SJSA1 (cell line): ENCODE measurements around the gene HBEGF. TPM values are rescaled to one million over a fixed set of nuclear protein-coding genes. Genes with fewer than 3 reads are reported as not detected.

Experiments
- DNase-seq, 2 experiments: peaks; one replicate each; pipeline ENCODE4 v3.0.0-alpha.2; 2015 to 2020; ENCODE audit warnings: low spot score in 2 of 2, low read depth in 1 of 2
- H3K27ac ChIP-seq: fragments of 250-450 bp; sonication (Bioruptor Pico); 2 replicates; pipeline ENCODE4 v1.5.1; 2020; ENCODE audit warnings: mild to moderate bottlenecking, moderate library complexity
- H3K27me3 ChIP-seq: fragments of 250-450 bp; sonication (Bioruptor Pico); replicated peaks from 2 replicates; pipeline ENCODE4 v1.5.1; 2020; ENCODE audit warnings: mild to moderate bottlenecking, moderate library complexity
- H3K36me3 ChIP-seq: fragments of 250-450 bp; sonication (Bioruptor Pico); 2 replicates; pipeline ENCODE4 v1.5.1; 2020; ENCODE audit warnings: mild to moderate bottlenecking
- H3K4me1 ChIP-seq: fragments of 250-450 bp; sonication (Bioruptor Pico); replicated peaks from 2 replicates; pipeline ENCODE4 v1.6.1; 2021; ENCODE audit warnings: mild to moderate bottlenecking
- H3K4me3 ChIP-seq: fragments of 250-450 bp; sonication (Bioruptor Pico); 2 replicates; pipeline ENCODE4 v1.5.1; 2020; ENCODE audit warnings: mild to moderate bottlenecking
- H3K9me3 ChIP-seq: fragments of 250-450 bp; sonication (Bioruptor Pico); replicated peaks from 2 replicates; pipeline ENCODE4 v1.5.1; 2020; ENCODE audit warnings: mild to moderate bottlenecking
- total RNA-seq: library from RNA; depleted of rRNA; stranded (reverse); fragments of >200 nt; shearing (Covaris generic); gene quantifications from 2 replicates; pipeline ENCODE4 v1.2.3, GENCODE V29; 2014; rRNA removed

HBEGF gene, protein sequence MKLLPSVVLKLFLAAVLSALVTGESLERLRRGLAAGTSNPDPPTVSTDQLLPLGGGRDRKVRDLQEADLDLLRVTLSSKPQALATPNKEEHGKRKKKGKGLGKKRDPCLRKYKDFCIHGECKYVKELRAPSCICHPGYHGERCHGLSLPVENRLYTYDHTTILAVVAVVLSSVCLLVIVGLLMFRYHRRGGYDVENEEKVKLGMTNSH
- 44.2 and 46.9 TPM in 2 replicates for total RNA-seq

DNA sequence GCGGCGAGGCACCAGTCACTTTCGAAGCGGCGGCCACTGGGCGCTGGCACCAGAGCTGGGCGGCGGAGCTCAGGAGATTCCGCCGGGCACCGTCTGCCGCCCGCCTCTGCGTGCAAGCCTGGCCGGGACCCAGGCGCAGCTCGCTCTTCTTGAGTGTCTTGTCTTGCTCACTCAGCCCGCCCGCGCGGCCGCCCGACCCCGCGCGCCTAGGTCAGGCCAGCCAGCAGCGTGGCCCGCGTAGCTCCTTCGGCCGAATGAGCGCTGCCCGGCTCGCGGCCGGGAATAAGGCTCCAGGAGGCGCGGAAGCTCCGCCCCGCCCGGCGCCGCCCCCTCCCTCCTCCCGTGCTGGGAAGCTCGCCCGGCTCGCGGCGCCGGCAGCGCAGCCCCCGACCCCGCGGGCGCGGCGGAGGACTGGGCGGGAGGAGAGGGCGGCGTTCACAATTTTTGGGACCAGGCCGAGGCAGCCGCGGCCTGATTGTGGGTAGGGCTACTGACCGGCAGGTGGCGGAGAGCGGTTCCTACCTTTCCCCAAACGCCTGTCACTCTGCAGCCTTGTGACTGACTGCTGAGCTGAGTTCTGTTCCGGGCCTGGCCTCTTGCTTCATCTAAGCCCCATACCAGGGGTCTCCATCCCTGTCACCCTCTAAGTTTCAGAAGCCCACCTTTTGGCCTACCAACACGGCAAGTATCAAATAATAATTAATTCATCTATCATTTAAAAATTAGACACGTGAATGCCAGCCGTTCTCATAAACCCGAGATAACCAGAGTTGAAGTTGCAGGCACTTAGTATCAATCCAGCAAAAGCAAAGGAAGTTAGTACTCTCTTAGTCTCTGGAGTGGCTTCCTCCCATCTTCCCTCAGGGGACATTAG, at the start of gene HBEGF:
TSS of gene HBEGF (minus strand) at position 256 of the 874 bp plus-strand sequence. CDS start 275 bp downstream, outside the sequence.
- Histone ChIP-seq H3K4me1 (peaks cover 21% of the 10 kb centered on the region), H3K27ac (peak within 1 kb of the TSS; percentile 10), H3K9me3 (no peaks in the 10 kb centered on the region; the same call in 1 of the 2 replicates), H3K36me3 (peaks cover 38% of the 10 kb centered on the region), H3K27me3 (no peaks in the 10 kb centered on the region), H3K4me3 (peak within 1 kb of the TSS; percentile 84)
- peak; percentile 85 to 89 for DNase-seq

DNA sequence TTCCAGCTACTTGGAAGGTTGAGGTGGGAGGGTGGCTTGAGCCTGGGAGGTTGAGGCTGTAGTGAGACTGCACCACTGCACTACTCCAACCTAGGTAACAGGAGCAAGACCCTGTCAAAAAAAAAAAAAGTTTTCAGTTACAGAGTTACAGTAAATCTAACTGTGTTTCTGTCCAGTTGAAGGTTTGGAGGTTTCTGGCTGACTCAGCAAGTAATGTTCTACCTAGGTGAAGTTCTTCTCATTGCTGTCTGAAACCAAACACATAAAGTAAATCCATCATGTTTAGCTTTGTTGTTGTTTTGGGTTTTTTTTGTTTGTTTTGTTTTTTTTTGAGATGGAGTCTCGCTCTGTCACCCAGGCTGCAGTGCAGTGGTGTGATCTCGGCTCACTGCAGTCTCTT, 47.3 kb upstream of the HBEGF start:
- H3K9me3 ChIP-seq = no peaks in the 10 kb centered on the region
- H3K27me3 ChIP-seq = no peaks in the 10 kb centered on the region
- H3K27ac ChIP-seq = no peak overlapping the region
- no peaks in the 10 kb centered on the region for H3K36me3 ChIP-seq
- no peak overlapping the region for H3K4me3 ChIP-seq
- no peaks in the 10 kb centered on the region for H3K4me1 ChIP-seq
- peak in 1 of 2 experiments; percentile 5 for DNase-seq

- Histone ChIP-seq H3K27ac (no peak overlapping the region), H3K4me3 (no peak overlapping the region), H3K27me3 (no peaks in the 10 kb centered on the region), H3K9me3 (no peaks in the 10 kb centered on the region), H3K36me3 (no peaks in the 10 kb centered on the region), H3K4me1 (no peaks in the 10 kb centered on the region)
- DNase-seq = peak in 1 of 2 experiments; percentile 8
Measured at GRCh38 chr5:140391732-140392131, 45.3 kb upstream of the HBEGF start.

- Histone ChIP-seq H3K9me3 (no peaks in the 10 kb centered on the region), H3K27me3 (no peaks in the 10 kb centered on the region), H3K36me3 (no peaks in the 10 kb centered on the region), H3K27ac (no peak overlapping the region), H3K4me3 (no peak overlapping the region), H3K4me1 (no peaks in the 10 kb centered on the region)
- DNase-seq = peak in 1 of 2 experiments; percentile 3
Measured at GRCh38 chr5:140391312-140391711, 44.9 kb upstream of the HBEGF start.

GRCh38 chr5:140388052-140388451, 41.6 kb upstream of the HBEGF start:
- H3K27me3 ChIP-seq = no peaks in the 10 kb centered on the region
- H3K9me3 ChIP-seq = no peaks in the 10 kb centered on the region
- no peak overlapping the region for H3K27ac ChIP-seq
- no peaks in the 10 kb centered on the region for H3K36me3 ChIP-seq
- DNase-seq = peak in 1 of 2 experiments; percentile 5
- no peak overlapping the region for H3K4me3 ChIP-seq
- no peaks in the 10 kb centered on the region for H3K4me1 ChIP-seq

- no peak for DNase-seq
- H3K4me1 ChIP-seq = no peaks in the 10 kb centered on the region
Measured at GRCh38 chr5:140383300-140383699, 36.9 kb upstream of the HBEGF start.

DNA sequence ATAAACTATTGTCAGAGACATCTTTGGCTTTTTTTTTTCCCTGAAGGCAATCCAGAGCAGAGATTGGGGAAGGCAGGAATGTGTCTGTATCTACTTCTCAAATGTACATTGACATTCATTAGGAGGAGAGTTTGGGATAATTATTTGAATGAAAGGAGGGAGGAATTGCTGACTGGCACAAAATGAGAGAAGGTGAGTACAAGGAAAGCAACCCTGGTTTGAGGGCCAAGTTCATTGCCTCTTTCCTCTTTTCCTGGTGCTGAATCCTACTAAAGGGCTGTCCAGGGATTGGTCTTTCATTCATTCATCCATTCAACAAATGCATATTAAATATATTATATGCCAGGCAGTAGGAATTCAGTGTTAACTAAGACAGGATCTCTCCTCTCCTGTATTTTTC, 36.5 kb upstream of the HBEGF start:
- Histone ChIP-seq H3K27ac (no peak overlapping the region), H3K4me3 (no peak overlapping the region), H3K36me3 (no peaks in the 10 kb centered on the region), H3K27me3 (no peaks in the 10 kb centered on the region), H3K4me1 (no peaks in the 10 kb centered on the region), H3K9me3 (no peaks in the 10 kb centered on the region)
- no peak for DNase-seq

More at GRCh38 chr5:140383300-140383699, 36.9 kb upstream of the HBEGF start:
- Histone ChIP-seq H3K27ac (no peak overlapping the region), H3K36me3 (no peaks in the 10 kb centered on the region), H3K27me3 (no peaks in the 10 kb centered on the region), H3K9me3 (no peaks in the 10 kb centered on the region), H3K4me3 (no peak overlapping the region)

DNA sequence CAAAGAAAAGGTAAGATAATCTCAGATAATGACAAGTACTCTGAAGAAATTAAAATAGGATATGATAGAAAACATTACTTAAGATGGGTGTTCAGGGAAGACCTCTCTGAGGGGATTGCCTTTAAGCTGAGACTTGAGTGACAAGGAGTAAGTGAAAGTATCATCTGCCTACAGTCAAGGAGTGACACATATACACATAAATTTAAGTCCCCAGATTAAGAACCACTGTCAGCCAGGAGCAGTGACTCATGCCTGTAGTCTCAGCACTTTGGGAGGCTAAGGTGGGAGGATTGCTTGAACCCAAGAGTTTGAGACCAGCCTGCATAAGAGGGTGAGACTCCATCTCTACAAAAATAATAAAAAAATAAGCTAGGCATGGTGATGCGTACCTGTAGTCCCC, 35.6 kb upstream of the HBEGF start:
- no peaks in the 10 kb centered on the region for H3K4me1 ChIP-seq

GRCh38 chr5:140381351-140381750, 34.9 kb upstream of the HBEGF start:
- no peaks in the 10 kb centered on the region for H3K9me3 ChIP-seq
- H3K27ac ChIP-seq = no peak overlapping the region
- no peak for DNase-seq
- H3K4me3 ChIP-seq = no peak overlapping the region
- H3K27me3 ChIP-seq = no peaks in the 10 kb centered on the region
- no peaks in the 10 kb centered on the region for H3K4me1 ChIP-seq
- no peaks in the 10 kb centered on the region for H3K36me3 ChIP-seq

More for the DNA sequence above, 35.6 kb upstream of the HBEGF start:
- Histone ChIP-seq H3K4me3 (no peak overlapping the region), H3K9me3 (no peaks in the 10 kb centered on the region), H3K27me3 (no peaks in the 10 kb centered on the region), H3K27ac (no peak overlapping the region), H3K36me3 (no peaks in the 10 kb centered on the region)
- DNase-seq = no peak

GRCh38 chr5:140372971-140373487, 26.6 kb upstream of the HBEGF start:
- H3K9me3 ChIP-seq = no peaks in the 10 kb centered on the region

DNA sequence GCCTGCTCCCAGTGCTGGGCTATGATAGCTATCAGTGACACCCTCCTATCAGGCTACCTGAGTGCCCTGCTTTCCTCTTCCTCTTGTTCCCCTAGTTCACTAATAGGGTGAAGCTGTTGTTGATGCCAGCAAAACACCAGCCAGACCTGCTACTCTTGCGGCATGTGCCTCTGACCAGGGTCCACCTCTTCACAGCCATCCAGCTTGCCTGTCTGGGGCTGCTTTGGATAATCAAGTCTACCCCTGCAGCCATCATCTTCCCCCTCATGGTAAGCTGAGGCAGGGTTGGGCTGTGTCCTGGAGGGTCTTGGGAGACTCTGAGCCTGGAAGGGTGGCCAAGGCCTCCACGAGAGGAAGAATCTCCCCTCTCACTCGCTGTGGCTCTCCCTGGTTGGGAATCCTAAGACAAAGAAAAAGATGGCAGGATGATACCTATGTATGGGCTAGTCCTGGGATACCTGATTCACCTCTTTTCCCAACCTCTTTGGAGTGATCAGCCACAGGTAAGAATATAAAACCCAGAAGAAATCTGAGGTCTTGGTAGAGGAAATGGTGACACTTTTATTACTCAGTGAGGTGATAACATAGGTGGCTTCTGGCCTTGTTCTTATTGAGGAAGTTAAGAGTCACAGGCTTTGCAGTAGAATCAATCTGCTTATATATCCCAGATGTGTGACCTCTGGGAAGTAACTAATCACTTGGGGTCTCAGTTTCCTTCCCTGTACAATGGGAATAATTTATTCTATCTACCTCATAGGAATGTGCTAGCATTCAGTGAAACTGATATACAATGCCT, 25.2 kb upstream of the HBEGF start:
- peaks cover 4% of the 10 kb centered on the region; the same call in 1 of the 2 replicates for H3K4me1 ChIP-seq
- no peak overlapping the region for H3K4me3 ChIP-seq
- no peak overlapping the region for H3K27ac ChIP-seq
- no peak for DNase-seq
- no peaks in the 10 kb centered on the region for H3K36me3 ChIP-seq
- H3K27me3 ChIP-seq = no peaks in the 10 kb centered on the region
- no peaks in the 10 kb centered on the region for H3K9me3 ChIP-seq

More at GRCh38 chr5:140372971-140373487, 26.6 kb upstream of the HBEGF start:
- DNase-seq = peak; percentile 81 to 89
- no peaks in the 10 kb centered on the region for H3K27me3 ChIP-seq
- H3K36me3 ChIP-seq = no peaks in the 10 kb centered on the region
- H3K4me3 ChIP-seq = no peak overlapping the region
- H3K4me1 ChIP-seq = peaks cover 4% of the 10 kb centered on the region; the same call in 1 of the 2 replicates
- H3K27ac ChIP-seq = no peak overlapping the region

DNA sequence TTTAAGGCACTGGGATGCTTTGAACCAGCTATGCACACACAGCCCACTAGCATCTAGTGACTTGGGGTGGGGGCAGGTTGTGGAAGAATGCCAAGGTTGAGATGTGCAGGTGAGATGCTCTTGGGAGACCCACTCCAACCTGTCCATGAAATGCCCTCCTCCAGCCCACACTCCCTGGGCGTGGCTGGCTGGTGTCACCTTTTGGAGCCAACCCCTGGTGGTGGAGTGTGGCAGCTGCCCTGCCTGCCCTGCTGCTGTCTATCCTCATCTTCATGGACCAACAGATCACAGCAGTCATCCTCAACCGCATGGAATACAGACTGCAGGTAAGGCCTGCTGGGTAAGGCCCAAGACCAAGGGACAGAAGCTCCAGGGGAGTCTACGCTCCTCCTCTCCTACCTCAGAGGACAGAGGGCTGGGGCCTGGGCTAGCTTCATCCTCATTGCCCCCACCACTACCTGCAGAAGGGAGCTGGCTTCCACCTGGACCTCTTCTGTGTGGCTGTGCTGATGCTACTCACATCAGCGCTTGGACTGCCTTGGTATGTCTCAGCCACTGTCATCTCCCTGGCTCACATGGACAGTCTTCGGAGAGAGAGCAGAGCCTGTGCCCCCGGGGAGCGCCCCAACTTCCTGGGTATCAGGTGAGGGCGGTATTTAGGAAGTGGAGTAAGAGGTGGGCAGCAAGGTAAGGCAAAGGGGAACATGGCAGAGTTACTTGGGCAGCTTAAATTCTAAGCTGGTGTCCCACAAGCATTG, 21.0 kb upstream of the HBEGF start:
- H3K27ac ChIP-seq = no peak overlapping the region
- DNase-seq = no peak
- H3K27me3 ChIP-seq = no peaks in the 10 kb centered on the region
- H3K4me3 ChIP-seq = no peak overlapping the region
- H3K4me1 ChIP-seq = peaks cover 4% of the 10 kb centered on the region; the same call in 1 of the 2 replicates
- H3K36me3 ChIP-seq = no peaks in the 10 kb centered on the region
- no peaks in the 10 kb centered on the region for H3K9me3 ChIP-seq
